SK-N-MC (cell line): ENCODE measurements around the gene HS3ST1.

Source experiments
- DNase-seq: peaks from one replicate; pipeline ENCODE4 v3.0.0-alpha.2; 2011; ENCODE audit warnings: low read depth, low spot score
- H3K27ac ChIP-seq: fragments of 200-600 bp; sonication (generic); 2 replicates; pipeline ENCODE4 v1.5.1; 2016; ENCODE audit warnings: mixed run types
- H3K36me3 ChIP-seq: fragments of 200-600 bp; sonication (generic); 2 replicates; pipeline ENCODE4 v1.6.1; 2017; ENCODE audit warnings: antibody characterized with exemption, low read length, mixed read lengths; ENCODE audit not compliant: insufficient read depth
- H3K4me3 ChIP-seq: fragments of 200-600 bp; sonication (generic); 2 replicates; pipeline ENCODE4 v1.5.1; 2016
- H3K9ac ChIP-seq: fragments of 200-600 bp; sonication (generic); 2 replicates; pipeline ENCODE4 v1.8.0; 2017; ENCODE audit warnings: mixed run types, mixed read lengths; ENCODE audit not compliant: insufficient read length
- H3K9me3 ChIP-seq: fragments of 200-600 bp; sonication (generic); 2 replicates; pipeline ENCODE4 v1.6.1; 2017; ENCODE audit warnings: low read depth, mild to moderate bottlenecking, antibody characterized with exemption, low read length, moderate library complexity, mixed read lengths
- EZH2 ChIP-seq: fragments of 200-600 bp; sonication (generic); IDR thresholded peaks from one replicate; pipeline ENCODE4 v1.6.1; 2017; ENCODE audit warnings: antibody characterized with exemption
- FOXP2 ChIP-seq: optimal IDR thresholded peaks from 2 replicates; pipeline ENCODE3; 2011; ENCODE audit warnings: mild to moderate bottlenecking, moderate library complexity; ENCODE audit not compliant: insufficient read depth; ENCODE audit errors: extremely low read length, control extremely low read depth
- POLR2AphosphoS5 ChIP-seq: IDR thresholded peaks from 2 replicates; pipeline ENCODE4 v1.6.1; 2012; ENCODE audit warnings: mild to moderate bottlenecking, low read depth, low read length, borderline replicate concordance

HS3ST1 gene

DNA sequence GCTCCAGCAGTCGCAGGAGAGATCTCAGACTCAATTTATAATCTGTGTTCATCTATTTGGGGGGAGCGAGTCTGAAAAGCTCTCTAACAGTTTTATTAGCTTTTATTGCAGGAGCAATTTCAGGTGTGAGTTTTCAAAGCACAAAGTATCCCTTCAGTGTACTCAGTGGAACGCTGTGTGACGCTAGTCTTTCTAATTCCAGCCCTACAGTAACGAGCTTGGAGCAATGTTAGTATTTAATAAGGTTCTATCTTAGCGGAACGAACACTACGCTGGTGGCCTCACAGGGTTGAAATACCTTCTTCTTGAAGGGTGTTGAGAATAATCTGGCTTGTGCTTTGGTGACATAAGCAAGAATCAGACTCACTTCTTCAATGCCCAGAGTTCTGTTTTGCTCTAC is 8.4 kb downstream of the HS3ST1 start:
- TF ChIP-seq FOXP2, result no peak
- H3K9me3 ChIP-seq, result no peaks in the 10 kb centered on the region
- no peak overlapping the region for H3K4me3 ChIP-seq
- no peaks in the 10 kb centered on the region for H3K36me3 ChIP-seq
- no peak for DNase-seq
- H3K9ac ChIP-seq, result no peak overlapping the region
- H3K27ac ChIP-seq, result no peak overlapping the region

DNA sequence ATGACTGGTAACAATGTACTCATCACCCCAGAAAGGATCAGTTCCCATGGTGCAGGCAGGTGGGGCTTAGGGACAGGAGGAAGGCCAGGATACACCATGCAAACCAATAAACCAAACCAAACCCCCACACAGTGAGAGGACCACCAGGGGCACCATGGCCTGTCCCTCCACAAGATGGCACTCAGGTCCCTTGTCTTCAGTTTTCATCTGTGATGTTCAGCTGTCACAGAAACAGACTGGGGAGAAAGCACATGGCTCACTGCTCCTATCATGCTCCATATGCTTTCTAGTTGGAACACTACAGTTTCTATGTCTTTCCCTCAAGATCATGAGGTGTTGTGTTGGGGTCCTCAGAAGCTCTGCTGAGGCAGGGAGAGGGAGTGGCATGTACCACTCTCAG is 10.1 kb downstream of the HS3ST1 start:
- H3K4me3 ChIP-seq, result no peak overlapping the region
- DNase-seq, result no peak
- no peak overlapping the region for H3K27ac ChIP-seq
- no peaks in the 10 kb centered on the region for H3K9me3 ChIP-seq
- no peak overlapping the region for H3K9ac ChIP-seq
- H3K36me3 ChIP-seq, result no peaks in the 10 kb centered on the region
- TF ChIP-seq FOXP2 (no peak), EZH2 (no peak), POLR2AphosphoS5 (no peak)

DNA sequence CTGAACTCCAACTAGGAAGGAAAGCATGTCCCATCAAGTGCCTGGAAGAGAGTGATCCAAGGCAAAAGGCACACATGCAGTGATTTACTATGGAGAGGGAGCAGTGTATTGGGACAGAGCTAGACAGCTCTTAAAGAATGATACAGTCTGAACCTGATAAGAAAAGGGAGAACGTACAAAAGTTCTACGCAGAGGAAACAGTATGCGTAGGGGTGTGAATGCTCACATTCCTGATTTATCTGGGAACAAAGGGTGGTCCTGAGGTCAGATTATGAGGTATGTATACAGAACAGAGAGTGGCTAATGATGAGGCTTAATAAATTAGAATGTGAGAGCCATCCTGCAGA is 12.0 kb downstream of the HS3ST1 start:
- H3K36me3 ChIP-seq, result no peaks in the 10 kb centered on the region
- DNase-seq, result no peak
- no peak overlapping the region for H3K9ac ChIP-seq
- H3K4me3 ChIP-seq, result no peak overlapping the region
- TF ChIP-seq POLR2AphosphoS5 (no peak), EZH2 (no peak), FOXP2 (no peak)
- H3K9me3 ChIP-seq, result no peaks in the 10 kb centered on the region
- H3K27ac ChIP-seq, result no peak overlapping the region

DNA sequence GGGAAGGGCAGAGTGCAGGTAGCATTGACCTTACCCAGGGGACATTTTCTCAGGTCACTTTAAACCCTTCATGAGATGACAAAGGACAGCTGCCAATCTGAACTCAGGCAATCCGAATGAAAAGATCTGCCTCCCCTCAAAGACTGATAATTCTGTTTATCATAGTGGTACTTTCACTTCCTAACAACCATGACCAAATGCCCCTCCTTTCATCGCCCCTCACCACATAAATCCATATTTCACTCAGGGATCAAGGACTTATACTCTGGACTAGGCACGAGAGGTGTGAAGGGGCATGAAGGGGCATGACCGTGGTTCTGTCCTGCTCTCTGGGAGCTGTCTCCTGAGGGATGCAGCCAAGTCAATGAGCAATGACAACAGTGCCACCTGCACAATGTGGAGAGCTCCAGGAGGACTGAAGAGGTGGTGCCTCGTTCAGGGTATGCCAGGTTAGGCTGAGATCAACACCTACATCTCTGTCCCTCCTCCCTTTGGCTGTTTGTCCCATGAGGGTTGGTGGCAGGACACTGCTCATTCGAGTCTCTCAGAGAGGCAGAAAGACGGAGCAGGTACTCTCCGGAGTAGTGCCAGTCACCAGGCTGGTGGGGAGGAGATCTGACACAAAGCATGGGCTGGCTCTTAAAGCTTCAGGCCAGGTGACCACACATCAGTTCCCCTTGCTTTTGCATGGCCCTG is 12.5 kb downstream of the HS3ST1 start:
- Histone ChIP-seq H3K36me3 (no peaks in the 10 kb centered on the region), H3K27ac (no peak overlapping the region), H3K4me3 (no peak overlapping the region), H3K9ac (no peak overlapping the region), H3K9me3 (no peaks in the 10 kb centered on the region)
- DNase-seq, result no peak
- TF ChIP-seq FOXP2, result no peak
- no peak for TF ChIP-seq POLR2AphosphoS5
- TF ChIP-seq EZH2, result no peak

DNA sequence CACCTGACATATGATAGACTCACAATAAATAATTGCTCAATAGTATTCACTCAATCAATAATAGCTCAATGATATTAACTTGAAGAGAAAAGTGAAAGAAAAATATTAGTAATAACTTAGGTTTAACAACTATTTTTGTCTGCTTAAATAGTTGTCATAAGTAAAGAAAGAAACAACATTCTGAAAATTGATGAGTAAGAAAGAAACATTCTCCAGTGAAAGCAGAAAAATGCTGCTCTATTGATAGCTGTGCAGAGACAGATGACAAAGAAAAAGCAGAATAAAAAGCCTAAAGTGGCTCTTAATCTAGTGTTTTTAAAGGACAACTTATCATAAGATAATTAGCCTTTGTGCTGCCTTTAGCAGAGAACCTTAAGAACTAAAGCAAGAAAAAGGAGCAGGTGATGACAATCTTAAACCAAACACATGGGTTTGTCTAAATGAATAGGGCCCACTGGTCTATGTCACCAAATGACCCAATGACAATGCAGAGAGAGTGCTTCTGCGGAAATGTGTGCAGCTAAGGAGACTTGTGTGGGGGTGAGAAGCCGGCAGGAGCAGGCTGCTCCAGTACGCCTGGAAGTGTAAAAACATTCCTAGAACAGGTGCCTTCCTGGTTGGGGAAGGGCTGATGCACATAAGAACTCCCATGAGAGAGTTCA is 13.2 kb downstream of the HS3ST1 start:
- no peak for DNase-seq
- no peak overlapping the region for H3K4me3 ChIP-seq
- TF ChIP-seq EZH2, result no peak
- TF ChIP-seq POLR2AphosphoS5, result no peak
- no peak for TF ChIP-seq FOXP2
- H3K9me3 ChIP-seq, result no peaks in the 10 kb centered on the region
- no peak overlapping the region for H3K9ac ChIP-seq
- H3K27ac ChIP-seq, result no peak overlapping the region
- no peaks in the 10 kb centered on the region for H3K36me3 ChIP-seq

DNA sequence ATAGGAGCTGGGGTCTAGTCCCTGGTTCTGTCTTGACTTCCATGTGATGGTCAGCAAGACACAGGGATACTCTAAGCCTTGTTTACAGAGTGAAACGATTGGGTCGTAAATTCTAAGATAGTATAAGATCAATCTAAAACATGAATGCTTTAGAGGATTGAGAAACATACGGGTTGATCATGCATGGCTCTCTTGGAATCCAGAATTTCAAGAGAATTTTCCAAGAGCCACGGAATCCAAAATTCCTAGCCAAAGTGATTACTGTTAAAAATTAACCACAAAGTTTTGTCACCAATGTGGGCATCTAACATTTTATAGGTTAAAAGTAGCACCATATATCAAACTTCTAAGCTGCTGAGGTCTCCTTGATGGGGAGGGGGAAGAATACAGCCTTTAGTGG is 16.5 kb downstream of the HS3ST1 start:
- TF ChIP-seq FOXP2, result no peak
- TF ChIP-seq POLR2AphosphoS5, result no peak
- no peak for TF ChIP-seq EZH2
- H3K4me3 ChIP-seq, result no peak overlapping the region
- no peak for DNase-seq
- no peak overlapping the region for H3K27ac ChIP-seq
- H3K9me3 ChIP-seq, result no peaks in the 10 kb centered on the region
- H3K9ac ChIP-seq, result no peak overlapping the region
- no peaks in the 10 kb centered on the region for H3K36me3 ChIP-seq

DNA sequence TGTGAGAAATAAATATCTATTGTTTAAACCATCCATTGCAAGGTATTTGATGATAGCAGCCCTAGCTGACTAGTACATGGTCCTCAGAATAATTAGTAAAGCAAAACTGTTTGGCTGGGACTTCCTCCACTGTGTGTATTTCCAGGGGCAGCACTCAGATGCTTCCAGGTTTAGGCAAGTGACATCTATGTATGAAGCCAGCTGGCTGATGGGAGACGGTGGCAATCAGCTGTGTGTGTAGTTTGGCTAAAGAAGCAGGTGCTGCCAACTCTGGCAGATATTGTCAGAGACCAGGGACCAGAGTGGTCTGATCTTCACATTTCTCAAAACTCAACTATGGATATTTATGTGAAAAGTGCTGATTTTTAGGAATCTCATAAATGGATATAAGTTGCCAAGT is 19.1 kb downstream of the HS3ST1 start:
- no peak for TF ChIP-seq POLR2AphosphoS5
- TF ChIP-seq FOXP2, result no peak
- no peak for TF ChIP-seq EZH2
- DNase-seq, result no peak
- Histone ChIP-seq H3K4me3 (no peak overlapping the region), H3K9me3 (no peaks in the 10 kb centered on the region), H3K36me3 (no peaks in the 10 kb centered on the region), H3K27ac (no peak overlapping the region), H3K9ac (no peak overlapping the region)

DNA sequence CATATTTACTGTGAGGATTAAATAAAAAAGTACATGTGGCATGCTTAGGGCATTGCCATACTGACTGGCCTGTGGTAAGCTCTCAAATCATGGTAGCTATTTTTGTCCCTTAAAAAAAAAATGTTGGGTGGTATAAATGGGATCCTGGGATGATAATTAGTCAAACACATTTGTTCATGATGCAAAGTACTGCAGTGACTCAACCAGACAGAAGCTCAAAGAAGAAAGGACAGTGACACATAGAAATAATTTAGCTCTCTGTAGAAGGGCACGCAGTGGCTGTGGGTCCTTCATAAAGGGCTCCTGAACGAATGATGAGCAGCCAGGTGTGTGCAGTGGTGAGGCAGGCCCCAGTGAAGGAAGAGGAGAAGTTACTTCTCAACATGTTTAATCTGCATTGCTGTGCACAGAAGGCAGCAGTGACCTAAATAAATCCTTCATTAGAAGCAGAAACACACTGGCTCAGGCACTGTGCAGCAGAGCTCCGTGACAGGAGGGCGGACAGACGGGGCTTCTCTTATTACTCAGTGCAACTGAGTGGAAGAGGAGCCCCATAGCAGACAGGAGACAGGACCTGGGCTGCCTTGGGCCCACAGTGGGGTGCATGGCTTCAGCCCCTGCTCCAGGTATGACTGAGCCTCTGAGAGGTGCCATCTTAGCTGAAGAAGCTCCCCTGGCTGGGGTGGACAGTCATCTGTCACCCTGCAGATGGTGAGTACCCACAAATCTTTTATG is 20.3 kb downstream of the HS3ST1 start:
- Histone ChIP-seq H3K9ac (no peak overlapping the region), H3K36me3 (no peaks in the 10 kb centered on the region)
- DNase-seq, result no peak

More for the DNA sequence above, 20.3 kb downstream of the HS3ST1 start:
- Histone ChIP-seq H3K9me3 (no peaks in the 10 kb centered on the region), H3K4me3 (no peak overlapping the region), H3K27ac (no peak overlapping the region)
- TF ChIP-seq POLR2AphosphoS5 (no peak), FOXP2 (no peak), EZH2 (no peak)
